ENCODE data around the gene TMEM115.
A peak's percentile ranks its signal among the peaks of the same experiment; 100 is the strongest.

TMEM115 gene, protein sequence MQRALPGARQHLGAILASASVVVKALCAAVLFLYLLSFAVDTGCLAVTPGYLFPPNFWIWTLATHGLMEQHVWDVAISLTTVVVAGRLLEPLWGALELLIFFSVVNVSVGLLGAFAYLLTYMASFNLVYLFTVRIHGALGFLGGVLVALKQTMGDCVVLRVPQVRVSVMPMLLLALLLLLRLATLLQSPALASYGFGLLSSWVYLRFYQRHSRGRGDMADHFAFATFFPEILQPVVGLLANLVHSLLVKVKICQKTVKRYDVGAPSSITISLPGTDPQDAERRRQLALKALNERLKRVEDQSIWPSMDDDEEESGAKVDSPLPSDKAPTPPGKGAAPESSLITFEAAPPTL

GRCh38 chr3:50358911-50359759 lies at the start of gene TMEM115:
Gene TMEM115 (minus strand): TSS chr3:50359521. CDS start chr3:50359063, 458 bp downstream.
- DNase-seq, result peak; percentile 98

DNA sequence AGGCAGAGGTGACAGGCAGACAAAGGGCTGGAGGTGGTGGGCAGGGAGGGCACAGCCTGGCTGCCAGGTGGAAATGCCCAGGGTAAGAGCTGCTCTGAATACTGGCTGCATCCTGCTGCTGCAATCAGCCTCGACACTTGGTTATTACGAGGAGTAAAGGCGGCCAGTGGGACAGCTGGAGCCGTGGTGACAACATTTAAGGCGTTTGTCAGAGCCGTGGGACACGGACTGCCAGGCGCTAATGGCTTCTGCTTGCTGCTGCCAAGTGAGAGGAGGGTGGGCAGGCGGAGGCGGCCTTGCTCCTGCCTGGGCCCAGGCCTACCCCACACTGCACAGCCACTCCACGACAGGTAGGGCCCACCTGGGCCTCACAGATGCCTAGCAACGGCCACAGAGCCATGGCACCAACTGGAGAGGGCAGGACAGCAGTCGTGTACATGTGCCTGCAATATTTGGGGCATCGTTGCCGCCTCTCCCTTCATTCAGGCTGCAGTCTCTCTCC lies 49.2 kb upstream of the TMEM115 start:
- no peak for DNase-seq

- DNase-seq, result no peak
These were observed 47.2 kb upstream of the TMEM115 start for GRCh38 chr3:50406487-50406886.

DNA sequence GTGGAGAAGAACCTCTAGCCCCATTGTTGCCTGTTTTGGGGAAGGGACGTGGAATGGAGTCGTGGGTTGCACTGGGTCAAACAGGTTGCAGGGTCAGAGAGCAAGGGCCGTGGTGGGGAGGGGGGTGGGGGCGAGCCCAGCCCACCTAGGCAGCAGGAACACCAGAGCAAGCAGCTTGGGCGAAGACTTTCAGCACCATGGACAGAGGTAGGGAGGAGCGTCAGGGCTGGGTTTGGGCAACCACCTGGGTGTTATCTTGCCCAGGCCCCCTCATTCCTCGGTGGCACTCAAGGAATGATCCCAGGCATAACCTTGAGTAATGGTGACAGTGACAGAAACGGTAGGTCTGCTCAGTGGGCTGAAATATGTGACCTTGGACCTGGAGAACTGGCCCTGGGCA lies 45.9 kb upstream of the TMEM115 start:
- DNase-seq, result no peak

DNA sequence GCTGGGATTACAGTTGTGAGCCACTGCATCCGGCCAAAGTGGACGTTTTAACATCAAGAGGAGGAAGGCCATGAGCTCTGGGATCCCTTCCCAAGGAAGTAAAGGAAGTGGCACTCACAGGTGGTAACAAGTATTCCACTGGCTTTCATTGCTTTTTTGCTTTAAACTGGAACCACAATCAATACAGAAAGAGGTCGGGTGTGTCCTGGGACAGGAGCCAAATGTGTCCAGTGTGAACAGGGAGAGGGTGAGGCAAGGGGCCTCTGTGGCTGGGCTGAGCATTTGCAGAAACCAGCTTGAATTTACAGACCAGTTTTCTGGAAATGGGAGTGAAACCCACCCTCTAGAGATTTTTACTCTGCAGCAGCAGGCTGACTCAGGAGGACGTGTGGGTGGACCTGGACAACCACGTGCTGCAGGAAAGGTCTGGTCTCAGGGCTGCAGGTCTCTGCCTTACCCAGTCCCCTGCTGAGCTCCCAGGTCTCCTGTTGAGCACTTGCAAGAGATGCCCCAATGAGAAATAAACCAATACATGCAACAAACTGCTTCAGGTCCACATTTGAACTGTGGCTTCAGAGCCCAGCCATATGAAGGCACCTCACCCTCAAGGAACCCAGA lies 42.8 kb upstream of the TMEM115 start:
- DNase-seq, result no peak

DNA sequence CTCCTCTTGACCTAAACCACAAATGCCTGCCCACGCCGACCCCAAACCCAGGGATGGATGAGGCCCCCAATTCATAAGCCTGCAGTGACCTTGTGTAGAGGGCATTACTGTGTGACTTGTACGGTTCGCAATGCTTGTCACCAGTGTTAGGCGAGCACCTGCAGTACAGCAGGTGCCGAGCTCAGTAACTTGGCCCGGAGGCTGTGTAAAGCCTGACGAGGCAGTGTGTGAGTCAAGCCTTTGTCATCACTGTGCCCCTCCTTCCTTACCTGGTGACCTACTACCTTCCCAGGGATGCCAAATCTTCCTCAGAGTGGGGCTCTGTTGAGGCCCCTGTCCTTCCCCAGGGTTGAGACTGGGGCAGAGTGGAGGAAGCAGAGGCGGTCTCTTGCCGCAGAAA lies 37.2 kb upstream of the TMEM115 start:
- no peak for DNase-seq

- DNase-seq, result no peak
These were observed 35.9 kb upstream of the TMEM115 start for GRCh38 chr3:50395070-50395860.

GRCh38 chr3:50393061-50393460 lies 33.7 kb upstream of the TMEM115 start:
- no peak for DNase-seq

DNA sequence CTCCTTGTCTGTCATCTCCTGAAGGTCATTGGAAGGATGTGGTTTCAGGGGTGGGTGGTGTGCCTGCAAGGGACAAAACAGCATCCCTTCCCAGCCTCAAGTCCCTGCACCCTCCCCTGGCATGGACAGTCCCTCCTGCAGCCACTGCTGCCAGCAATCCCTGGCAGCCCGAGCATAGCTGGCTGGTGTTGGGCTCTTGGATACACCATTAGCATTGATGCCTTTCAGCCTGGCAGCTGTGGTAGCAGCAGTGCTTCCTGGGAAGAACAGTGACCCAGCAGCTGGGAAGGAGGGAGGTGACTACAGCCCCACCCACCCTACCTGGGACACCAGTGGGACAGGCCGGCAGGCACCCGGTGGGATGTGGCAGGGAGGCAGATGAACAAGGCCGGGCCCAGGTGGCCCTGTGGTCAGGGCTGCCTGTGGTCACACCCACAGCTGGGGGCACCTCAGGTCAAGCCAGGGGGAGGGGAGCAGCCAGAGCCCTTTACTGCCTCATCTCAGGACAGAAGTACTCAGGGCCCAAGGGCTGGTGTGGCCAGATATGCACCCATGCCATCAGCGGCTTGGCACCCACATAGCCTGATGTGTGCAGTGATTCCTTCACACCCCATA lies 32.9 kb upstream of the TMEM115 start:
- DNase-seq, result no peak

GRCh38 chr3:50390508-50391224 lies 31.3 kb upstream of the TMEM115 start:
- DNase-seq, result no peak

DNA sequence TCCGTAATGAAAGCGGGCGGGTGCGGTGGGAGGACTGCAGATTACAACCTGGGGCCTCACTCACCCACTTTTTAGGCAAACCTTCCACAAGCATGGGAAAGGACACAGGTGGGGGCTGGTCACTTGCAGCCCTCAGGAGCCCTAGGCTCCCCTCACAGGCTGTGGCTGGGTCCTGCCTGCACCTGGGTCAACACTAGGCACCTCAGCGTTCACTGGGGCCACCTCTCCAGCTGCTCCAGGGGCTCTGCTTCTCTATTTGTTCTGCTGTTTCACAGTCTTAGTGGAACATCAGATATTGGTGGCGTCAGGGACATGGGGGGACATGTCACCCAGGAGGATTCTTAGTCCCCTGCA lies 30.1 kb upstream of the TMEM115 start:
- no peak for DNase-seq

DNA sequence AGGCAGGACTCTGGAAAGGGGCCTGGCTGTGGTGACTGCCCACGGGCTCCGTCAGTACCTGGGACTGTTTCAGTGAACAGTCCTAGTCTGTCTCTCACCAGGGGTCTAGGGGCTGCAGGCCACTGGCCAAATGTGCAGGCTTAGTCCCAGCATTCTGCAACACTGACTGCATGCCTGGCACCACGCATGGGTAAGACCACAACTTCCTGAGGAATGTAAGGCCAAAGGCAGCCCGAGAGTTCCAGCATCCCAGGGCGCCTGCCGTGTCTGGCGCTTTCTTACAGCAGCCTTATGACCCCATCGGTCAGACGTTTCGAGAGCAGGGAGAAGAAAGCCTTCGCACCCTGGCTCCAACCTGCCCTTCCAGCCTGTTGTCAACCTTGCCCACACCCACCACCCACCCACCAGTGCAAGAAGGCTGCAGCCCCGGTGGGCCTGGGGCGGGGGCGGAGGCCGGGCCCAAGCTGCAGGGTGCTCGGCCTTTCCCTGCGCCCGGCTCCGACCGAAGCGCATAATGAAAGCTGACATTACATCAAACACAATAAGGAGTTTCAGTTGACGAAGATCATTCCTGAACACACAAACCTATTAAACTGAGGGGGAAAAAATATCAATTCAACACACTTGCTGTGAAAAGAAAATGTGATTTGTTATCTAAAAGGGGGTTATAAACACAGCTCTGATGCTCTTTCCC lies 29.5 kb upstream of the TMEM115 start:
- no peak for DNase-seq

GRCh38 chr3:50388016-50388719 lies 28.8 kb upstream of the TMEM115 start:
- DNase-seq, result no peak

- no peak for DNase-seq
These were observed 26.4 kb upstream of the TMEM115 start for GRCh38 chr3:50385754-50386153.

DNA sequence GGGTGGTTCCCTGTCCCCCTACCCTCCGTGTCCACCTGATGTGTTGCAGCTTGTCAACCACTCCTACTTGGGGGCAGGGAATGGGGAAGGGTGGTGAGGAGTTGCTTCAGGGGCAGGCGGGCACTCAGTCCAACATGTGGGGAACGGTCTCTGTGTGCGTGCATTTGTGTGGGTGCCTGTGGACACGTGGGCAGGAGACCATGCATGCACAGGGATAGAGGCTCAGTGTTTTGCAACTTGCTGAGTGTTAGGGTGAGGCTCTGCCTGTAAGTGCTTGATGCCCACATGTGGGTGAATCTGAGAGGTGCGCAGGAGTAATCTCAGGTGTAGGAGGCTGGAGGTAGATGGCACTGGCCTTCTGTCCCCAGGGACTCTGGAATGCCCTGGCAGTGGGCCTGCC lies 24.4 kb upstream of the TMEM115 start:
- no peak for DNase-seq

DNA sequence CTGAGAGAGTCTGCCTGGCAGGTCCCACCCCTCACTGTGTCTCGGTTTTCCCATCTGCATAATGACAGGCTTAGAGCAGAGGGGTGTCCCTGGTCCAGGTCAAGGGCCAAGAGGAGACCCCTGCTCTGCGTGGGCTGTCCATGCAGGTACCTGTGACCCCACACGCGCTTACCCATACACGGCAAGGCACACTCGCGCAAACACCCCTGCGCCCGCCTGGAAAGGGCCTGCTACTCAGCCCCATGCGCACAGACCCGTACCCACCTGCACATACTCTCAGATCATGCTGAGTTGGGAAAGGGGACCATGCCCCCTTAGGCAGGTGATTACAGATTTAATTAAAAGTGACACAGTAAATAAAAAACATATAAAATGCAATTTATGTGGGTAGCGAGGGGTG lies 23.4 kb upstream of the TMEM115 start:
- no peak for DNase-seq

DNA sequence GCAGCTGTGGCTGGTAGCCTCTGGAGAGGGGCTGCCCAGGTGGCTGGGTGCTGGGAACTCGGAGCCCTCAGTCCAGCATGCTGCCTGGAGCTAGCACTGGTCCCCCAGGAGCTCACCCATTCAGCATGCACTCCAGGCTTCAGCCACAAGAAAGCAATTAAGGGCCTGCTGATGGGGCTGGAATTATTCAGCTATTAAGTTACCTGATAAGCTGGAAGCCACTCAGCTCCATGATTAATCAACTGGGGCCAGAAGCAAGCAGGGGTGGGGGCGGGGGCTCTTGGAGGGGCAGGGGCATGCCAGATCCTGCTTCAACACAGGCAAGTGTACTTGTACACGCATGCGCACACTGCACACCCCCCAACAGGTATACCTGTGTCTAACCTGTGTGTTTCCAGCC lies 22.1 kb upstream of the TMEM115 start:
- no peak for DNase-seq

DNA sequence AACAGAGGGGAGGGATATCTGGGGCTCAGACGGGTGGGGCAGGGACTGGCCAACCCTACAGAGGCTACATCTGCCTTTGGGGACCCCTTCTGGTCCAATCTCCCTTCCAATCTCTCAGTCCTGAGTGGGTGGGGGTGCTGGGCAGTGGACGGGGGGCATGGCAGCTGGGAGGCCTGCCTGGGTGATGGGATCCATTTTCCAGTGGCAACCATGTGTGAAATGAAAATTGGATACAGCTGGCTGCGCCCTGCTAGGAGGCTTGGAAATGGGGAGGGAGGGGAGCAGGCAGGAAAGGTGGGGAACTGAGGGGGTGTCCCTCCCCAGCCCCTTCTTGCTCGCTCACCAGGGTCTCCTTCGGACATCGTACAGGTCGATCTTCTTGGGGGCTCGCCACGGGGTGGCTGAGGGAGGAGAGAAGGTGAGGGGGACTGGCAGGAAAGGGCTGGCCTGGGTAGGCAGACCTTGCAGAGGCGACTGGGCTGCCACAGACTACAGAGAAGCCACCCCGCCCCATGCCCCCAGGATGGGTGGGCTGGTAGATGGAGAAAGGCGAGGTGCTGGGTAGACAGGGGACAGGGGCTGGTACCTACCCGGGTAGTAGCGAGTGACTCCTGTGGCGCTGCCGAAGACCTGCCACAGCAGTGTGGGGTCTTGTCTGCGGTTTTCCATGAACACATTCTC lies 21.2 kb upstream of the TMEM115 start:
- DNase-seq, result no peak

GRCh38 chr3:50378757-50379156 lies 19.4 kb upstream of the TMEM115 start:
- DNase-seq, result no peak

- no peak for DNase-seq
These were observed 18.7 kb upstream of the TMEM115 start for GRCh38 chr3:50378024-50378423.
